GM19193 (cell line): ENCODE measurements around the gene NAA15.

Source experiments
- POLR2A ChIP-seq: IDR thresholded peaks from 4 replicates; pipeline ENCODE4 v1.6.1; 2011; ENCODE audit not compliant: insufficient read depth, insufficient read length; ENCODE audit errors: extremely low read depth

Gene NAA15

DNA sequence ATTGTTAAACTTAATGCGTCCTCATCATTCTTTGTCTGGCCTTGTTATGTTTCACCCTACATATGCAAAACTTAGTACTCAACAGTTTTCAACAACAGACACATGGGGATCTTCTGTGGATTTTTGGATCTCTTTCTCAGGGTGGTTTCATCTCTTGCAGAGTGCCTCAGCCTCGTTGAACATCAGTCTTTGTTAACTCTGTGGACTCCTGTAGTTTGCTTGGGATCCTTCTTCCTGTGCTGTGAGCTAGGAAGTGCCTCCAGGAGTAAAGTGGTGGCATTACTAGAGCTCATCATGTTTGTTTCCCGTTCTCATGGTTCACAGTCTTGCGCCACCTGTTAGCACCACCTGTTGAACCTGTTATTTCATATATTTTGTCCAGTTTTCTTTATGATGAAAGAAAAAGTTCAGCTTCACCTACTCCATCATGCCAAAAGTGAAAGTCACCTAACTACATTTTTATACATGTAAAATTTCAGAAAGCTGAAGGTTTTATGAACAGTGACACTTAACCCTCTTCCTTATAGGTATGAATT, 28.4 kb downstream of the NAA15 start:
- no peak for TF ChIP-seq POLR2A

- no peak for TF ChIP-seq POLR2A
These were observed 29.0 kb downstream of the NAA15 start for GRCh38 chr4:139330283-139330682.

- no peak for TF ChIP-seq POLR2A
These were observed 29.9 kb downstream of the NAA15 start for GRCh38 chr4:139331185-139331584.

- no peak for TF ChIP-seq POLR2A
These were observed 31.7 kb downstream of the NAA15 start for GRCh38 chr4:139333046-139333445.

GRCh38 chr4:139337612-139338011, 36.3 kb downstream of the NAA15 start:
- TF ChIP-seq POLR2A = no peak

DNA sequence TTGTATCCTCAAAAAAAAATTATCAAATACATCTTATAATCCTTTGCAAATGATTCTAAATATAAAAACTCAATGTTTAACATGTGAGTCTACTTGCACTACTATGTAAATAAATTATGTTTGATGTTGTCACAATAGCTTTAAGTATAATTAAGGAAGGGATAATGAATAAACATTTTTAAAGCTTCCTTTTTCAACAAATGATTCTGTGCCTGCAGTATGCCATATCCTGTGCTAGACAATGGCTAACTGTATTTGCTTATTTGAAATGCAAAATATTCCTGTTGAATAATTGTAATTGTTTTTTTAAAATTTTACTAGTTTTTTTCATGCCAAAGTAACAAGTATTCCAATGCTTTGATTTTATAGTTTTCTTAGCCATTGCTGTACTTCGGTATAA, 60.0 kb downstream of the NAA15 start:
- no peak for TF ChIP-seq POLR2A

GRCh38 chr4:139367421-139368090, 66.3 kb downstream of the NAA15 start:
- no peak for TF ChIP-seq POLR2A

GRCh38 chr4:139368998-139369397, 67.7 kb downstream of the NAA15 start:
- no peak for TF ChIP-seq POLR2A

DNA sequence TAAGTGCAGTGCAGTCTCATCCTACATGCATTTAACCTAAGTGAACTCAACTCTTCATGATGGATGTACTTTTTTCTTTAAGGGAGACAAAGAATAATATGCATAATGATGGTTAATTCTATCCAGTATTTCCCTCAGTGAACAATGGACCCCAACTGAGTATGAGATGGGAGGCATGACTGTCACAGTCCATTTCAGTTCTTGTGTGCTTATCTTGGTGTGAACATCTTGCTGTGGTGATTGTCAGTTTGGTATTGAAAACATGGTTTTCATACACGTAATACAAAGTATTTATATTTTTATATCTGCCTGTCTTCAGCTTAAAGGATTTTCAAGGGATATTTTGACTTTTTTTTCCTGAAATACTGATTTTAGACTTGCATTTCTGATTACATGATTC, 72.9 kb downstream of the NAA15 start:
- no peak for TF ChIP-seq POLR2A

- TF ChIP-seq POLR2A = no peak
These were observed 85.1 kb downstream of the NAA15 start for GRCh38 chr4:139386421-139386820.

- no peak for TF ChIP-seq POLR2A
These were observed 87.8 kb downstream of the NAA15 start for GRCh38 chr4:139389102-139389501.

DNA sequence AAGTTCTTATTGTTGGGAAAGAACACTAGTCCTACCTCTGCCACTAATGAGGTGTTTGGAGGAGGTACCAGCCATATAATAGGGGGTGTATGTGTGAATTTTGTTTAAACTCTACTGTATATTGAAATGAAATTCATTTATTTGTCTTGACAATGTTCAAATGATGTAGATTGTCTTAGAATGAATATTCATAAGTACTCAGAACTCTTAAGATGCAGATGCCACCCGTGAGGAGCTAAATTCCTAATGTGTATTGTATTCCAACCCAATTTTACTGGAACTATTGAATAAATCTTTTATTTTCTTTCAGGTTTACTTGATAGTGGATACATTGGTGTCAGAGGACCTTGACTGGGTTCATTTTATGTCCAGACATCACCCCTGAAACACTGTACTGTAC, 88.7 kb downstream of the NAA15 start:
- TF ChIP-seq POLR2A = no peak

DNA sequence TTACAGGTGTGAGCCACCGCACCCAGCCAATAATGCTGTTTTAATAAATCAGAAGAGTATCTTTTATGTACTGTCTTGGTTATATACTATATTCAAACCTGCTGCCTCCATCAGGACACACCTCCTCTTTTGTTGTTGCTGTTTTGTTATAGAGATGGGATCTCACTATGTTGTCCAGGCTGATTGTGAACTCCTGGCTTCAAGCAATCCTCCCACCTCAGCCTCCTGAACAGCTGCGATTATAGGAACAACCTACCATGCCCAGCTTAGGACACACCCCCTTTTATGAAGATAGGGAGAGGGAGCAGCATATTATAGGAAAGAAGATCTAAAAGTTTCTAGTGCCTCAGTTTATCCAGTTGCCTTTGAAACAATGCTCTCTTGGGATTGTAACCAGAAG, 90.4 kb downstream of the NAA15 start:
- TF ChIP-seq POLR2A = no peak

GRCh38 chr4:139392797-139393196, 91.5 kb downstream of the NAA15 start:
- no peak for TF ChIP-seq POLR2A

GRCh38 chr4:139401368-139401767, 100.1 kb downstream of the NAA15 start:
- TF ChIP-seq POLR2A = no peak

GRCh38 chr4:139402436-139402835, 101.1 kb downstream of the NAA15 start:
- no peak for TF ChIP-seq POLR2A

DNA sequence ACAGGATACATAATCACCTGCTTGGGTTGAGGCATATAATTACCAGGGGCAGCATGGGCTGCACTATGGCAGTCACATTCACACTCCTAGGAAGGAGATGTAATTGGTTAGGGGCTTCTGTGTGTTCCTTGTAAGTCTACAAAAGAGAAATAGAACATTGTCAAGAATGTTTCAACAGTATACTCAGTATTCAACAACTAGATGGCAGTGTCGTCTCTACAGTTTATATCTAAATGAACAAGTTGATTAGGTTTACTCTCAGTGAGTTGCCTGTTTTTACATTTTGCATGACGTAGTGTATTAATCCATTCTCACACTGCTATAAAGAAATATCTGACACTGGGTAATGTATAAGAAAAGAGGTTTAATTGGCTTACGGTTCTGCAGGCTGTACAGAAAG, 102.2 kb downstream of the NAA15 start:
- TF ChIP-seq POLR2A = no peak

DNA sequence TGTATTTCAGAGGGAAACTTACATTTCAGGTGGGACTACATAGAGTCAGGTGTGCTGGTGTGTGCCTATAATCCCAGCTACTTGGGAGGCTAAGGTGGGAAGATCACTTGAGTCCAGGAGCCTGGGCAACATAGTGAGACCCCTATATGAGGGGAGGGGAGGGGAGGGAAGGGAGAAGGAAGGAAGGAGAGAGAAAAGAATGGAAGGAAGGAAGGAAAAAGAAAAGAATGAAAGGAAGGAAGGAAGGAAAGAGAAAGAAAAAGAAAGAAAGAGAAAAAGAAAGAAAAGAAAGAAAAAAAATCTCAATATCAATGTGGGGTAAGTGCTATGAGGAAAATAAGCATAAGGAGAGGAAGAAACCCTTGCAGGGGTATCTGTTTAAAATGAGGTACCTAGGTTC, 109.0 kb downstream of the NAA15 start:
- TF ChIP-seq POLR2A = no peak

DNA sequence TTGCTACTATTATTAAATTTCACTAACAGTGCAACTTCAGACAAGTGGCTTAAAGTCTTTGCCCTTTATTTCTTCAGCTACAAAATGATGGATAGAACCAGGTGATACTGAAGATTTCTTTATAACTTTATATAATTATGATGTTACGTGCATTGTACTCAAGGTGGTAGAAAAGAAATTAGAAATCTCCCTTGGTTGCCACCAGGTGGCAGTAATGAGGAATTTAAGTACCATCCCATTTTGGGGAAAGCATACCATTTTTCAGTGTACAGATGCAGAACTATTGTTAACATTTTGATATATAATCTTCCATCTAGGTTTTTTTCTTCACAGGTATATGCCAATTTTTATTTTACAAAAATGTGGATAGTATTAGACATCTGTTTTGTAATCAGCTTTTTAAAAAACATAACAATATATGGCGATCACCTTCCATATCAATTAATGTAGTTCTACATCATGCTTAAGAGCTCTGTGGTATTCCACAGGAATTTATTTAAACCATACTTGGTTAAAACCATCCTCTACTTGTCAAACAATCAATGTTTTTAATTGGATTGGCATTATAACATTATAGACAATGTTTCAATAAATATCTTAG, 114.9 kb downstream of the NAA15 start:
- no peak for TF ChIP-seq POLR2A
